Hematopoietic multipotent progenitor cell treated with erythropoietin and hydrocortisone succinate and interleukin-3 and kit ligand, for 4 days (in vitro differentiated cells): Measurements from ENCODE around the gene TSGA10IP.

Experiments used
- DNase-seq: peaks from one replicate; pipeline ENCODE4 v3.0.0-alpha.2; 2015

Gene TSGA10IP

GRCh38 chr11:65977621-65978390, 32.5 kb downstream of the TSGA10IP start:
- DNase-seq: no peak

GRCh38 chr11:65978391-65979238, 33.3 kb downstream of the TSGA10IP start:
- no peak for DNase-seq

GRCh38 chr11:65979261-65979759, 34.0 kb downstream of the TSGA10IP start:
- no peak for DNase-seq

GRCh38 chr11:65981101-65981740, 35.9 kb downstream of the TSGA10IP start:
- DNase-seq: no peak

GRCh38 chr11:65981972-65982823, 36.9 kb downstream of the TSGA10IP start:
- no peak for DNase-seq

- no peak for DNase-seq
Observed at GRCh38 chr11:65982824-65983588, 37.7 kb downstream of the TSGA10IP start.

GRCh38 chr11:65983589-65983987, 38.3 kb downstream of the TSGA10IP start:
- DNase-seq: no peak

- no peak for DNase-seq
Observed at GRCh38 chr11:65987336-65987735, 42.1 kb downstream of the TSGA10IP start.

GRCh38 chr11:65988791-65989592, 43.7 kb downstream of the TSGA10IP start:
- peak; percentile 98 for DNase-seq

- no peak for DNase-seq
Observed at GRCh38 chr11:65992056-65992455, 46.8 kb downstream of the TSGA10IP start.

- peak; percentile 89 for DNase-seq
Observed at GRCh38 chr11:65997286-65997685, 52.0 kb downstream of the TSGA10IP start.

GRCh38 chr11:66001942-66002647, 56.8 kb downstream of the TSGA10IP start, which contains the start of the genes BANF1 and EIF1AD:
Gene BANF1 (plus strand): TSS chr11:66002503. CDS start chr11:66003251, 748 bp downstream.
Gene EIF1AD (minus strand): TSS chr11:66002157. CDS start chr11:66000389, 1,768 bp downstream.
- DNase-seq: peak; percentile 100

GRCh38 chr11:66002648-66003225, 57.5 kb downstream of the TSGA10IP start:
- no peak for DNase-seq

GRCh38 chr11:66003291-66003690, 58.0 kb downstream of the TSGA10IP start:
- DNase-seq: no peak

GRCh38 chr11:66004186-66004585, 58.9 kb downstream of the TSGA10IP start:
- DNase-seq: no peak

GRCh38 chr11:66006134-66006890, 61.0 kb downstream of the TSGA10IP start:
- no peak for DNase-seq

- no peak for DNase-seq
Observed at GRCh38 chr11:66006891-66007176, 61.6 kb downstream of the TSGA10IP start.

GRCh38 chr11:66007201-66007634, 61.9 kb downstream of the TSGA10IP start:
- peak; percentile 25 for DNase-seq

- DNase-seq: no peak
Observed at GRCh38 chr11:66008095-66008467, 62.8 kb downstream of the TSGA10IP start.
